Measurements from ENCODE around the gene ZNF784.

GRCh38 chr19:55660404-55660803, 36.0 kb upstream of the ZNF784 start:
- no peak for TF ChIP-seq FOXK2 (IDR thresholded peaks at IDR 0.05)
- TF ChIP-seq BHLHE40 (IDR thresholded peaks at IDR 0.05; ENCODE audit: borderline replicate concordance), result no peak
- no peak for TF ChIP-seq SUZ12 (IDR thresholded peaks at IDR 0.05)
- no peak for TF ChIP-seq SP1 (IDR thresholded peaks at IDR 0.05)
- TF ChIP-seq ELF4 (IDR thresholded peaks at IDR 0.05), result no peak
- no peak for TF ChIP-seq HDGF (IDR thresholded peaks at IDR 0.05; ENCODE audit: borderline replicate concordance)
- TF ChIP-seq PKNOX1 (IDR thresholded peaks at IDR 0.05), result no peak
- TF ChIP-seq TARDBP (IDR thresholded peaks at IDR 0.05), result no peak
- TF ChIP-seq ZNF384 (IDR thresholded peaks at IDR 0.05), result no peak
- TF ChIP-seq NFRKB (IDR thresholded peaks at IDR 0.05), result no peak
- TF ChIP-seq FOXA1 (IDR thresholded peaks at IDR 0.05), result no peak

Data from HEK293T (cell line).